Right lung (tissue), 5 donors: ENCODE measurements around the gene COL4A1. TPM values are rescaled to one million over a fixed set of nuclear protein-coding genes. Genes with fewer than 3 reads are reported as not detected.

Experiments used
- DNase-seq, 2 donors: peaks; one replicate each; pipeline ENCODE4 v3.0.0-alpha.2; 2013
- polyA plus RNA-seq, 5 donors: library from polyadenylated mRNA; unstranded; fragments of 120-200 nt; gene quantifications; one replicate each; pipeline versions ENCODE4 v1.2.1 to v1.2.3, GENCODE V29; 2013; ENCODE audit warnings: inconsistent platforms in 1 of 5, low replicate concordance in 1 of 5; ENCODE audit not compliant: insufficient read length in 5 of 5, insufficient read depth in 1 of 5

The COL4A1 gene
- polyA plus RNA-seq, 5 donors = 448 to 601 (median 476) TPM

- DNase-seq = no peak
These were observed 170.0 kb downstream of the COL4A1 start for GRCh38 chr13:110136660-110137585.

- DNase-seq = no peak
These were observed 170.9 kb downstream of the COL4A1 start for GRCh38 chr13:110135977-110136597.

GRCh38 chr13:110134801-110135200, 172.2 kb downstream of the COL4A1 start:
- DNase-seq = no peak

GRCh38 chr13:110133425-110134235, 173.3 kb downstream of the COL4A1 start:
- DNase-seq = no peak

- DNase-seq = no peak
These were observed 174.6 kb downstream of the COL4A1 start for GRCh38 chr13:110132225-110132982.

GRCh38 chr13:110131424-110131823, 175.5 kb downstream of the COL4A1 start:
- no peak for DNase-seq

- DNase-seq = no peak
These were observed 176.5 kb downstream of the COL4A1 start for GRCh38 chr13:110130431-110130830.

- no peak for DNase-seq
These were observed 177.3 kb downstream of the COL4A1 start for GRCh38 chr13:110129539-110130186.

GRCh38 chr13:110129076-110129475, 177.9 kb downstream of the COL4A1 start:
- DNase-seq = no peak

GRCh38 chr13:110128546-110128945, 178.4 kb downstream of the COL4A1 start:
- no peak for DNase-seq

GRCh38 chr13:110127986-110128511, 178.9 kb downstream of the COL4A1 start:
- DNase-seq = no peak

GRCh38 chr13:110126391-110126961, 180.5 kb downstream of the COL4A1 start:
- DNase-seq = no peak

GRCh38 chr13:110125613-110126272, 181.2 kb downstream of the COL4A1 start:
- DNase-seq = no peak

GRCh38 chr13:110125157-110125556, 181.8 kb downstream of the COL4A1 start:
- no peak for DNase-seq

GRCh38 chr13:110124201-110124940, 182.6 kb downstream of the COL4A1 start:
- DNase-seq = no peak

GRCh38 chr13:110123041-110123809, 183.7 kb downstream of the COL4A1 start:
- DNase-seq = no peak

GRCh38 chr13:110121422-110122083, 185.4 kb downstream of the COL4A1 start:
- no peak for DNase-seq
